ENCODE data around the gene UBE2E2.

Gene UBE2E2

DNA sequence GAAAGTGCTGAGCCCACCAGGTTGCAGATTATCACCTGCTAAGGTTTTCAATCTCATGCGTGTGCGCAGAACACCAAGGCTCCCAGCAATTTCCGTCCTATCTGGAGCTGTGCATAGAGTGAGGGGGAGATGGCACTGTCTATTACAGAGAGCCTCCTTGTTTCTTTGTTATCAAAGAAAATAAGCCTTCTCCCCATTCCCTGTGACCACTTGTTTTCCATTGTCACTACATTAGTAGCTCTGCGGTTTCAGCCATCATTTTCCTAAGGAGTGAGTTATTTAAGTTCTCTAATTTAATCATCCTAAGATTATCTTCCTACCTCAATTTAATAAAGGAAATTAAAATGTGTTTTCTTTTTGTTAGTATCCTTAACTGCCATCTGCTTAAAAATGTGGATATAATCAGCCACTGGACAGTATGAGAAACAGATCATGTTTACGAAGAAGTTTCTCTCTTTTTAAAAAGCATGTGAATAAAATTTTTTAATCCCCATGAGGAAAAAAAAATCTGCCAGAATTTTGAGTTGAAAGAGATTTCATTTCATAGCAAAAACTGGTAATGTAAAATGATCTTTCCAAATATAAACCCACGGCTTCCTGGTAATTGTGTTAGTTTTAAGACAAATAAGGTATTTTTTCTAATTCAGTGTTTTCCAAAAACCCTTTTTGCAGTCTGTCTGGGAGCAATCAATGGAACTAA lies 430.3 kb downstream of the UBE2E2 start:
- Histone ChIP-seq H3K4me2 (ENCODE audit: insufficient read depth, low read length) (no peak overlapping the region), H3K4me3 (ENCODE audit: low read depth in 1 of 2, low read length in 2 of 2) (no peak overlapping the region), H3K27me3 (ENCODE audit: insufficient read depth, low read length, poor library complexity) (no peaks in the 10 kb centered on the region), H3K9ac (ENCODE audit: low read depth, low read length) (no peak overlapping the region), H3K36me3 (ENCODE audit: insufficient read depth, low read length) (no peaks in the 10 kb centered on the region), H3K9me3 (ENCODE audit: insufficient read depth, low read length, severe bottlenecking) (no peaks in the 10 kb centered on the region), H3K27ac (ENCODE audit: low read length) (no peak overlapping the region), H2AFZ (ENCODE audit: low read depth, low read length) (no peak overlapping the region), H3K79me2 (ENCODE audit: insufficient read depth, low read length) (no peaks in the 10 kb centered on the region), H4K20me1 (ENCODE audit: insufficient read depth, low read length) (no peaks in the 10 kb centered on the region), H3K4me1 (ENCODE audit: insufficient read depth, low read length) (no peaks in the 10 kb centered on the region)
- no peak for TF ChIP-seq EZH2 (IDR thresholded peaks at IDR 0.05; ENCODE audit: borderline replicate concordance, low read depth, low read length, severe bottlenecking)
- TF ChIP-seq, protein P1, sequence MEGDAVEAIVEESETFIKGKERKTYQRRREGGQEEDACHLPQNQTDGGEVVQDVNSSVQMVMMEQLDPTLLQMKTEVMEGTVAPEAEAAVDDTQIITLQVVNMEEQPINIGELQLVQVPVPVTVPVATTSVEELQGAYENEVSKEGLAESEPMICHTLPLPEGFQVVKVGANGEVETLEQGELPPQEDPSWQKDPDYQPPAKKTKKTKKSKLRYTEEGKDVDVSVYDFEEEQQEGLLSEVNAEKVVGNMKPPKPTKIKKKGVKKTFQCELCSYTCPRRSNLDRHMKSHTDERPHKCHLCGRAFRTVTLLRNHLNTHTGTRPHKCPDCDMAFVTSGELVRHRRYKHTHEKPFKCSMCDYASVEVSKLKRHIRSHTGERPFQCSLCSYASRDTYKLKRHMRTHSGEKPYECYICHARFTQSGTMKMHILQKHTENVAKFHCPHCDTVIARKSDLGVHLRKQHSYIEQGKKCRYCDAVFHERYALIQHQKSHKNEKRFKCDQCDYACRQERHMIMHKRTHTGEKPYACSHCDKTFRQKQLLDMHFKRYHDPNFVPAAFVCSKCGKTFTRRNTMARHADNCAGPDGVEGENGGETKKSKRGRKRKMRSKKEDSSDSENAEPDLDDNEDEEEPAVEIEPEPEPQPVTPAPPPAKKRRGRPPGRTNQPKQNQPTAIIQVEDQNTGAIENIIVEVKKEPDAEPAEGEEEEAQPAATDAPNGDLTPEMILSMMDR (IDR thresholded peaks at IDR 0.05; ENCODE audit: borderline replicate concordance, extremely low read depth, low read length, poor library complexity, severe bottlenecking): no peak
- DNase-seq: no peak
- no peak for ATAC-seq (ENCODE audit: insufficient read depth, low read depth)

DNA sequence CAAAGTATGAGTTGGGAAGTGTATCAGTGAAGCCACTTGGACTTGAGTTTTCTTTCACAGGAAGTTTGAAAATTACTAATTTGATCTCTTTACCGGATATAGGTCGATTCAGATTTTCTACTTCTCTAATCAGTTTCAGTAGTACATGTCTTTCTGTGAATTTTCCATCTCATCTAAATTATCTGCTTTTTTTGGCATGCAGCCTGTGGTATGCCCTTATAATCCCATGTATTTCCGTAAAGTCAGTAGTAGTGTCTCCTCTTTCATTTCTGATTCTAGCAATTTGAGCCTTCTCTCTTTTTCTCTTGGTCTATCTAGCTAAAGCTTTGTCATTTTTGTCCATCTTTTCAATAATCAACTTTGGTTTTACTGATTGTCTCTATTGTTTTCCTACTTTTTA lies 434.2 kb downstream of the UBE2E2 start:
- H3K27me3 ChIP-seq (ENCODE audit: insufficient read depth, low read length, poor library complexity): no peaks in the 10 kb centered on the region
- no peaks in the 10 kb centered on the region for H4K20me1 ChIP-seq (ENCODE audit: insufficient read depth, low read length)
- ATAC-seq (ENCODE audit: insufficient read depth, low read depth) (no peak), DNase-seq (no peak)
- H3K4me2 ChIP-seq (ENCODE audit: insufficient read depth, low read length): no peak overlapping the region
- no peaks in the 10 kb centered on the region for H3K9me3 ChIP-seq (ENCODE audit: insufficient read depth, low read length, severe bottlenecking)
- no peak for TF ChIP-seq EZH2 (IDR thresholded peaks at IDR 0.05; ENCODE audit: borderline replicate concordance, low read depth, low read length, severe bottlenecking)
- TF ChIP-seq, protein P1 (IDR thresholded peaks at IDR 0.05; ENCODE audit: borderline replicate concordance, extremely low read depth, low read length, poor library complexity, severe bottlenecking): no peak
- no peak overlapping the region for H2AFZ ChIP-seq (ENCODE audit: low read depth, low read length)
- no peaks in the 10 kb centered on the region for H3K79me2 ChIP-seq (ENCODE audit: insufficient read depth, low read length)
- H3K4me3 ChIP-seq (ENCODE audit: low read depth in 1 of 2, low read length in 2 of 2): no peak overlapping the region
- H3K27ac ChIP-seq (ENCODE audit: low read length): no peak overlapping the region
- no peaks in the 10 kb centered on the region for H3K36me3 ChIP-seq (ENCODE audit: insufficient read depth, low read length)
- no peak overlapping the region for H3K9ac ChIP-seq (ENCODE audit: low read depth, low read length)
- no peaks in the 10 kb centered on the region for H3K4me1 ChIP-seq (ENCODE audit: insufficient read depth, low read length)

DNA sequence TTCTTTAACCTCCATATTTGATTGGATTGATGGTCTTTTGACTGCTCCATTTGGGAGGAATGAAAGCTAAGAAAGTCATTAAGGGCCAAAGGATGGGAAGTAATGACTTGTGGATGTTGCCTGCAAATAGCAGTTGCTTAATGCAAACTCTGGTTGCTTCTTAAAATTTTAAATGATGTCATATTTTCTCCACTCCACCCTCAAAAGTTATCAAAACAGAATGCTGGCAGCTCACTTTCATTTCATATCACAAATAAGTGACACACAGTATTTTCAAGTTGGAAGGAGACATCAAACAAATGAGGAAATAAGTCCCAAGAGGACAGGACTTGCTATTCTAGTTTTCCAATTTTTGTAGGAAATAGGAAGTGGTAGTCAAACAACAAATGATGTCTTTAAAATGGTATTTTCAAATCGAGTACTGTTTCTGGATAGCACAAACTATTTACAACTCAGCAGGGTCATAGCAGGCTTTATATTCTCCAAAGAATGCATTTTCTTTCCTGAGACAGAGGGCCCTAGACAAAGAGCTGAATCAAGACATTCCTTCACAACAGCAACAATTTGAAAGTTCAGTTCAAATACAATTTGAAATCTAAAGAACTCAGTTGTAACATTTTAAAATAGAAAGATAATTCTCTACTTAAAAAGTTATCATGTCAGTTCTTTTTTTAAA lies 437.5 kb downstream of the UBE2E2 start:
- no peak for DNase-seq
- Histone ChIP-seq H3K36me3 (ENCODE audit: insufficient read depth, low read length) (no peaks in the 10 kb centered on the region), H3K79me2 (ENCODE audit: insufficient read depth, low read length) (no peaks in the 10 kb centered on the region), H3K9me3 (ENCODE audit: insufficient read depth, low read length, severe bottlenecking) (no peaks in the 10 kb centered on the region), H3K27ac (ENCODE audit: low read length) (no peak overlapping the region), H3K9ac (ENCODE audit: low read depth, low read length) (no peak overlapping the region), H4K20me1 (ENCODE audit: insufficient read depth, low read length) (no peaks in the 10 kb centered on the region), H3K27me3 (ENCODE audit: insufficient read depth, low read length, poor library complexity) (no peaks in the 10 kb centered on the region), H3K4me3 (ENCODE audit: low read depth in 1 of 2, low read length in 2 of 2) (no peak overlapping the region), H3K4me1 (ENCODE audit: insufficient read depth, low read length) (no peaks in the 10 kb centered on the region), H2AFZ (ENCODE audit: low read depth, low read length) (no peak overlapping the region), H3K4me2 (ENCODE audit: insufficient read depth, low read length) (no peak overlapping the region)
- no peak for TF ChIP-seq EZH2 (IDR thresholded peaks at IDR 0.05; ENCODE audit: borderline replicate concordance, low read depth, low read length, severe bottlenecking)
- TF ChIP-seq, protein P1 (IDR thresholded peaks at IDR 0.05; ENCODE audit: borderline replicate concordance, extremely low read depth, low read length, poor library complexity, severe bottlenecking): no peak
- ATAC-seq (ENCODE audit: insufficient read depth, low read depth): no peak
